Bronchial epithelial cell (primary cell): ENCODE measurements around the gene ADAM8. TPM values are rescaled to one million over a fixed set of nuclear protein-coding genes. Genes with fewer than 3 reads are reported as not detected.

ENCODE experiments used
- DNase-seq: peaks from one replicate; pipeline ENCODE4 v3.0.0-alpha.2; 2010; ENCODE audit warnings: low read depth
- FAIRE-seq: peaks from 2 replicates; lab custom pipeline; 2011; peaks lifted over from hg19 to GRCh38; lab: Jason Lieb, UNC
- H3K27me3 ChIP-seq: 2 replicates; pipeline ENCODE4 v1.5.1; 2011; ENCODE audit warnings: low read length; ENCODE audit not compliant: control insufficient read depth, insufficient read depth
- H3K36me3 ChIP-seq: 2 replicates; pipeline ENCODE4 v1.5.1; 2011; ENCODE audit warnings: low read length; ENCODE audit not compliant: control insufficient read depth, insufficient read depth
- H3K4me3 ChIP-seq: 2 replicates; pipeline ENCODE4 v1.5.1; 2011; ENCODE audit warnings: mild to moderate bottlenecking, low read depth, low read length, control low read depth
- total RNA-seq: library from RNA; depleted of rRNA; stranded (reverse); fragments of >200 nt; gene quantifications from 2 replicates; pipeline ENCODE4 v1.2.1, GENCODE V29; 2014
- TF ChIP-seq, protein P1 (sequence below): IDR thresholded peaks from 2 replicates; pipeline ENCODE4 v1.5.1; 2011; ENCODE audit warnings: mild to moderate bottlenecking, moderate library complexity, low read length, control low read depth, inconsistent platforms; ENCODE audit not compliant: insufficient read depth, severe bottlenecking

Gene ADAM8
- total RNA-seq, 1 donor from 2014 or later: 34.2 TPM

- Histone ChIP-seq H3K4me3 (no peak overlapping the region), H3K27me3 (peaks cover 21% of the 10 kb centered on the region), H3K36me3 (no peaks in the 10 kb centered on the region)
- TF ChIP-seq, protein P1, sequence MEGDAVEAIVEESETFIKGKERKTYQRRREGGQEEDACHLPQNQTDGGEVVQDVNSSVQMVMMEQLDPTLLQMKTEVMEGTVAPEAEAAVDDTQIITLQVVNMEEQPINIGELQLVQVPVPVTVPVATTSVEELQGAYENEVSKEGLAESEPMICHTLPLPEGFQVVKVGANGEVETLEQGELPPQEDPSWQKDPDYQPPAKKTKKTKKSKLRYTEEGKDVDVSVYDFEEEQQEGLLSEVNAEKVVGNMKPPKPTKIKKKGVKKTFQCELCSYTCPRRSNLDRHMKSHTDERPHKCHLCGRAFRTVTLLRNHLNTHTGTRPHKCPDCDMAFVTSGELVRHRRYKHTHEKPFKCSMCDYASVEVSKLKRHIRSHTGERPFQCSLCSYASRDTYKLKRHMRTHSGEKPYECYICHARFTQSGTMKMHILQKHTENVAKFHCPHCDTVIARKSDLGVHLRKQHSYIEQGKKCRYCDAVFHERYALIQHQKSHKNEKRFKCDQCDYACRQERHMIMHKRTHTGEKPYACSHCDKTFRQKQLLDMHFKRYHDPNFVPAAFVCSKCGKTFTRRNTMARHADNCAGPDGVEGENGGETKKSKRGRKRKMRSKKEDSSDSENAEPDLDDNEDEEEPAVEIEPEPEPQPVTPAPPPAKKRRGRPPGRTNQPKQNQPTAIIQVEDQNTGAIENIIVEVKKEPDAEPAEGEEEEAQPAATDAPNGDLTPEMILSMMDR: no peak
- no peak for DNase-seq
- no peak for FAIRE-seq
These were observed 47.2 kb downstream of the ADAM8 start for GRCh38 chr10:133229265-133230043.

DNA sequence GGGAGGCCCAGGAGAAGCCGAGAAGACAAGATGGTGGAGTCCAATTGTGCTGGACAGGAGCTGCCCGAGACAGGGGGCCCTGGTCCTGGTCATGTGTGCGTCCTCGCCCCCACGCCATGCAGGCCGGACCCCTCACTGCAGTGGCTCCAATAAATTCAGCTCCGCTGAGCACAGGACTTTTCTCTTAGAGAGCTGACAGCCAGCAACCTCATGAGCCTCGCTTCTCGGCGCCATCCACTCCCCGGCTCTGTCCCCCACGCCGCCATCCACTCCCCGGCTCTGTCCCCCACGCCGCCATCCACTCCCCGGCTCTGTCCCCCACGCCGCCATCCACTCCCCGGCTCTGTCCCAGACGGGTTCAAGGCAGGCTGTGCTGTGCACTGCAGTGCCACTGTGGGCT lies 49.4 kb downstream of the ADAM8 start:
- TF ChIP-seq, protein P1: no peak
- no peak for FAIRE-seq
- DNase-seq: no peak
- H3K27me3 ChIP-seq: peaks cover 17% of the 10 kb centered on the region
- H3K4me3 ChIP-seq: no peak overlapping the region
- no peaks in the 10 kb centered on the region for H3K36me3 ChIP-seq

GRCh38 chr10:133226251-133226808 lies 50.3 kb downstream of the ADAM8 start:
- no peak overlapping the region for H3K4me3 ChIP-seq
- peaks cover 8% of the 10 kb centered on the region for H3K27me3 ChIP-seq
- DNase-seq: no peak
- no peaks in the 10 kb centered on the region for H3K36me3 ChIP-seq
- TF ChIP-seq, protein P1: no peak
- FAIRE-seq: no peak

GRCh38 chr10:133225707-133226191 lies 50.9 kb downstream of the ADAM8 start:
- FAIRE-seq (no peak), DNase-seq (no peak)
- TF ChIP-seq, protein P1: no peak
- Histone ChIP-seq H3K4me3 (no peak overlapping the region), H3K27me3 (peaks cover 6% of the 10 kb centered on the region), H3K36me3 (no peaks in the 10 kb centered on the region)

DNA sequence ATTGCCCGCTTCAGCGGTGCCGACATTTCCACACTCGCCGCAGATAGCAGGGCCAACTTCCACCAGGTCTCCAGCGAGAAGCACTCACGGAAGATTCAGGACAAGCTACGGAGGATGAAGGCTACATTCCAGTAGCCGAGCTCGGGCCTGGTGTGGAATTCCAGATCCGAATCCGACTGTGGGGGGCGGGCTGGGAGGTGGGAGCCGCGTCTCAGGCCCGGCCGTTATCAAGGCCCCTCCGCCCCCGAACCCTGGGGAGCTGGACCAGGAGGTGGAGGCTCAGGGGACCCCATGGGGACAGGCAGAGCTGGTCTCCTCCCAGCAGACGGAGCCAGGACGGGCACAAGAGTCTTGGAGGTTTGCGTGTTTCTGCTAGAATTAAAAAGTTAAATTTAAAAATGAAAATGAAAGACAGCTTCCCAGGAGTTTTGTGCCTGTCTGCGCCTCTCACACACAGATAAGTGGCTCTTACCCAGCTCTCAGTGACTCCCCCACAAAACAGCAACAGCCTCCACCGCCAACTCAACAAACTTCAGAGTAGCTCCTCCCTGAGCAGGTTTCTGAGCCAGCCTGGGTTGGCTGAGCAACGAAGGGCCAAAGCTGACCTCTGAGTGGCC lies 51.8 kb downstream of the ADAM8 start:
- no peak for FAIRE-seq
- no peak for DNase-seq
- TF ChIP-seq, protein P1: no peak
- H3K27me3 ChIP-seq: peaks cover 6% of the 10 kb centered on the region
- no peaks in the 10 kb centered on the region for H3K36me3 ChIP-seq
- no peak overlapping the region for H3K4me3 ChIP-seq
